Measurements from ENCODE around the gene ADGB.

The ADGB gene

DNA sequence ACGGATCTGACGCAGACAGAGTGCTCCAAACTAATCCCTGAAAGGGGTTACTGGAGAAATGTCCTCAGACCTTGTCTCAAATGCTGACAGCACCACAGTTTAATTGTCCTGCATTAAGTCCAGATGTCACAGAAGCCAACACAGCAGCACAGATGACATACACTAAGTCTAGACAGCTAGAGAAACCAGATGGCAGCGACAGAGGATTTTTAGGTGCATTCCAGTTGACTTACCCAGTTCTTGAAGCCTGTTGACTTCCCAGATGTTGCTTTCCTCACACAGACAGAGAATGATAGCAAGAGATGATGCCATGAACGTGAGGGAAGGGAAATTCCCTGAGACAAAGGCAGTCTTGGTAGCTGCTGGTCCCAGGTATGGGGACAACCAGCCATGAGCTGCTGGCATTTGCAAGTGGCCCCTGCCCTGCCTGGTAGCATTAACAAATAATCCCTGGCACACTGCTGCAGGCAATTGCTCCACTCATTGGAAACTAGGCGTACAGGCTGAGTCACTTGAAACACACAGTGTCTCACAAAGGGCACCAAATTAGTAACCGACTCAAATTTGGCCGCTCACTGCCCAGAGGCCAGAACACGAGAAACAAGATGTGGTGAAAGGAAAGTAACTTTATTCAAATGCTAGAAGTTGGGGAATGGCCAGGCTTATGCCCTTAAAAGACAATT lies 52.2 kb downstream of the ADGB start:
- H3K4me3 ChIP-seq (ENCODE audit: control insufficient read depth, low read depth, low read length): no peak overlapping the region
- TF ChIP-seq, protein P1, sequence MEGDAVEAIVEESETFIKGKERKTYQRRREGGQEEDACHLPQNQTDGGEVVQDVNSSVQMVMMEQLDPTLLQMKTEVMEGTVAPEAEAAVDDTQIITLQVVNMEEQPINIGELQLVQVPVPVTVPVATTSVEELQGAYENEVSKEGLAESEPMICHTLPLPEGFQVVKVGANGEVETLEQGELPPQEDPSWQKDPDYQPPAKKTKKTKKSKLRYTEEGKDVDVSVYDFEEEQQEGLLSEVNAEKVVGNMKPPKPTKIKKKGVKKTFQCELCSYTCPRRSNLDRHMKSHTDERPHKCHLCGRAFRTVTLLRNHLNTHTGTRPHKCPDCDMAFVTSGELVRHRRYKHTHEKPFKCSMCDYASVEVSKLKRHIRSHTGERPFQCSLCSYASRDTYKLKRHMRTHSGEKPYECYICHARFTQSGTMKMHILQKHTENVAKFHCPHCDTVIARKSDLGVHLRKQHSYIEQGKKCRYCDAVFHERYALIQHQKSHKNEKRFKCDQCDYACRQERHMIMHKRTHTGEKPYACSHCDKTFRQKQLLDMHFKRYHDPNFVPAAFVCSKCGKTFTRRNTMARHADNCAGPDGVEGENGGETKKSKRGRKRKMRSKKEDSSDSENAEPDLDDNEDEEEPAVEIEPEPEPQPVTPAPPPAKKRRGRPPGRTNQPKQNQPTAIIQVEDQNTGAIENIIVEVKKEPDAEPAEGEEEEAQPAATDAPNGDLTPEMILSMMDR (IDR thresholded peaks at IDR 0.05; ENCODE audit: control insufficient read depth, insufficient read depth, low read depth, low read length, missing control alignments): no peak
- DNase-seq (ENCODE audit: low read depth): no peak

DNA sequence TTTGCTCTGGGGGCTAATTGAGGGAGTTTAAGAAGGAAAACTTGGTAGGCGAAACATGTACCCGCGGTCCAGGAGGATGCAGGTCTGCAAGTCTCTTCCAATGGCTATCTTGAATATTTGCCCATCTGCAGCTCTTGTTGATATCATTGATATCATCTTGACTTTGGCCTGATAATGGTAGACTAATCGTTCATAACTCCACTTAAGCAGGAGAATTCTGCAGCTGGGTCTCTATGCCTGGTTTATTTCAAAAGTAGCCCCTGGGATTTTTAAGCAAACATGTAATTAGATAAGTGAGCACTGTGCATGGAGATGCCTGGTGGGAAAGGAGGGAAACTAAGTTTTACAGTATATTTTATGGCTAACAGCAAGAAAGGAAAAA lies 52.7 kb downstream of the ADGB start:
- no peak for DNase-seq (ENCODE audit: low read depth)
- no peak overlapping the region for H3K4me3 ChIP-seq (ENCODE audit: control insufficient read depth, low read depth, low read length)
- TF ChIP-seq, protein P1 (IDR thresholded peaks at IDR 0.05; ENCODE audit: control insufficient read depth, insufficient read depth, low read depth, low read length, missing control alignments): no peak

DNA sequence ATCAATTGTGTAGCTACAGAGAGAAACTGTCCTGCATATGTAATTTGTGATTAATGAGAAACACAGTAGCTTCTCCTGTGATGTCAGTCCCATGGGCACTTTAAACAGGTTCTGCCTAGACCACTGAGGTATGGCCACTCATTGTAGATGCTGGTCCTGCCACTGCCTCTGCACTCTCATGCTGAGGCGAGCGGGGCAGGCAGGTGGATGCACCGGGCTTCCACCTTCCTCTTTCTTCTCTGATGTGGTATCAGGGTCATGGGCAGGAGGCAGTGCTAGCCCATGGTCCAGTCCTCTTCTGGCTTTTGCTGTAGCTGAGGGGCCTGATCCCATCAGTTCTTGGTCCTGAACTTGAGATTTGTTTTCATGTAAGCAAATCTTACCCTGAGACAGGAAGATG lies 58.7 kb downstream of the ADGB start:
- no peak for DNase-seq (ENCODE audit: low read depth)
- TF ChIP-seq, protein P1 (IDR thresholded peaks at IDR 0.05; ENCODE audit: control insufficient read depth, insufficient read depth, low read depth, low read length, missing control alignments): no peak
- H3K4me3 ChIP-seq (ENCODE audit: control insufficient read depth, low read depth, low read length): no peak overlapping the region

DNA sequence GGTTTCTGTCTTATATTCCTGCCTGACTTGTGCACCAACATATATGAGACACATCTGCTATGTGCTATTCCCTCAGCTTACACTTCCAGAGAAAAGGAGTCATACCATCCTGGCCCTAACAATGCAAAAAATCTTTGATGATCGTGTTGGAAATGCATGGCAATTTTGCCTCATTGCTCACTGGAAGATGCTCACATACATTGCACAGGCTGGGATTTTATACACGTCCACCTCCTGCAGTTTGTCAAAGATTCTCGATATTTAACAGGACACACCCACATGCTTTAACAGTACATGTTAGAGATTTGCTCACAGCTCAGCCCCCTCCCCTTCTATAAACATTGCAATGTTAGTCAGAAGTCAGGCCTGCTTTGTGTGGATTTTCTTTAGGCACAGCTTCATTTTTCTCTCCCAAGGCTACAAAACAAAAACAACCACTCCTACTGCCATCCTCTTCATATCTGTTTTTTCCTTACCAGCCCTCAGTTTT lies 66.1 kb downstream of the ADGB start:
- TF ChIP-seq, protein P1 (IDR thresholded peaks at IDR 0.05; ENCODE audit: control insufficient read depth, insufficient read depth, low read depth, low read length, missing control alignments): no peak
- no peak overlapping the region for H3K4me3 ChIP-seq (ENCODE audit: control insufficient read depth, low read depth, low read length)
- no peak for DNase-seq (ENCODE audit: low read depth)

DNA sequence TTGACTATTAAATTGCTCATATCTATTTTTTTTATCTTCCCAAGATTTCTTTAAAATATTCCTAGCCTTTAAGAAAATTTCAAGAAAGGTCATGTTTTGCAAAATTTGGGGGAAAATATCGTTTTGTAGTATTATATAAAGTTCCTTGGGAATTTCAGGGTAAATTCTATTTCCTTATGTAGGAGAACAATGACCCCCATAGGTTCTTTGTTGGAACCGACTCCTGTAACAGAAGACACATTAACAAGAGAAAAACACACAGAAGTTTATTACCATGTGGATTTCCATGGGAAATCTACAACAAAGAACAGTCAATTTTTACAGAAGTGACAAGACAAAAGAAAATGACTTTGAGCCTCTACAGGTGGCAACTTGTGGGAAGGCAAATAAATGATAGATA lies 68.1 kb downstream of the ADGB start:
- DNase-seq (ENCODE audit: low read depth): no peak

DNA sequence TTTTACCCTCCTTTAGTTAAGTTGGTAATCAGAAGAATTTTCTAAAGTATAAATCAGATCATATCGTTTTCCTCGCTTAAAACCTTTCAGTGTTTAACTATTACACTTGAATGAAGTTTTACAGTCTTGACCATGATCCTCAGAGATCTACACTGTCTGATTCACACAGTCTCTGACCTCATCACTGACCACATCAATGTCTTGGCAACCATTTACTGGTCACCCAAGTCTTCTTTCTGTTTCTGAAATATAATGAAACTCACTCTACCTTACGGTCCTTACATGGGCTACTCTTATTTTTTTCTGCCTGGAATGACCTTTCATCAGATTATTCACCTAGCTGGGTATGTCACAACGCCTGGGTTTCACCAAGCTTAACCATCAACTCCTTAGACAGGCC lies 71.4 kb downstream of the ADGB start:
- TF ChIP-seq, protein P1 (IDR thresholded peaks at IDR 0.05; ENCODE audit: control insufficient read depth, insufficient read depth, low read depth, low read length, missing control alignments): no peak
- peak; percentile 8 for DNase-seq (ENCODE audit: low read depth)
- H3K4me3 ChIP-seq (ENCODE audit: control insufficient read depth, low read depth, low read length): no peak overlapping the region

More for the DNA sequence above, 68.1 kb downstream of the ADGB start:
- TF ChIP-seq, protein P1 (IDR thresholded peaks at IDR 0.05; ENCODE audit: control insufficient read depth, insufficient read depth, low read depth, low read length, missing control alignments): no peak
- H3K4me3 ChIP-seq (ENCODE audit: control insufficient read depth, low read depth, low read length): no peak overlapping the region

Measured in AG09309 (cell line).